ENCODE measurements around the gene AXIN2.

DNA sequence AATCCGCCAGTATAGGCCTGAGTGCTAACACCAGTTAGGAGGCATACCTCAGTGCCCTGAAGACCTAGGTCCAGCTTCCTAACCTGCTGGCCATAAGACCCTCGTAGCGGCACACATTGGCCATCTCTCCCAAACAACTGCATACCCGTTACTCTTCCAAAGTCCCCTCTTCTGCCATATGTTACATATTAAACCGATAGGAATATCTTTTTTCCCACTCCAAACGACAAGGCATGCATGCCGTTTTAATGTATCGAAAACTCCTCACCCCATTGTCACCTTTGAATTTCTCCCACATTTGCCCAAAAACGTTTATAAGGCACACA is 721 bp upstream of the AXIN2 start:
- TF ChIP-seq, protein P1, sequence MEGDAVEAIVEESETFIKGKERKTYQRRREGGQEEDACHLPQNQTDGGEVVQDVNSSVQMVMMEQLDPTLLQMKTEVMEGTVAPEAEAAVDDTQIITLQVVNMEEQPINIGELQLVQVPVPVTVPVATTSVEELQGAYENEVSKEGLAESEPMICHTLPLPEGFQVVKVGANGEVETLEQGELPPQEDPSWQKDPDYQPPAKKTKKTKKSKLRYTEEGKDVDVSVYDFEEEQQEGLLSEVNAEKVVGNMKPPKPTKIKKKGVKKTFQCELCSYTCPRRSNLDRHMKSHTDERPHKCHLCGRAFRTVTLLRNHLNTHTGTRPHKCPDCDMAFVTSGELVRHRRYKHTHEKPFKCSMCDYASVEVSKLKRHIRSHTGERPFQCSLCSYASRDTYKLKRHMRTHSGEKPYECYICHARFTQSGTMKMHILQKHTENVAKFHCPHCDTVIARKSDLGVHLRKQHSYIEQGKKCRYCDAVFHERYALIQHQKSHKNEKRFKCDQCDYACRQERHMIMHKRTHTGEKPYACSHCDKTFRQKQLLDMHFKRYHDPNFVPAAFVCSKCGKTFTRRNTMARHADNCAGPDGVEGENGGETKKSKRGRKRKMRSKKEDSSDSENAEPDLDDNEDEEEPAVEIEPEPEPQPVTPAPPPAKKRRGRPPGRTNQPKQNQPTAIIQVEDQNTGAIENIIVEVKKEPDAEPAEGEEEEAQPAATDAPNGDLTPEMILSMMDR (IDR thresholded peaks at IDR 0.05; ENCODE audit: poor library complexity, severe bottlenecking): no peak
- no peak for TF ChIP-seq EZH2 (IDR thresholded peaks at IDR 0.05; ENCODE audit: borderline replicate concordance, insufficient read depth, low read length, poor library complexity, severe bottlenecking)
- TF ChIP-seq RAD21 (conservative IDR thresholded peaks at IDR 0.05): no peak
- no peak for TF ChIP-seq MXI1 (conservative IDR thresholded peaks at IDR 0.05; ENCODE audit: poor library complexity, severe bottlenecking)
- no peak for TF ChIP-seq POLR2AphosphoS5 (IDR thresholded peaks at IDR 0.05)
- TF ChIP-seq, protein P2, sequence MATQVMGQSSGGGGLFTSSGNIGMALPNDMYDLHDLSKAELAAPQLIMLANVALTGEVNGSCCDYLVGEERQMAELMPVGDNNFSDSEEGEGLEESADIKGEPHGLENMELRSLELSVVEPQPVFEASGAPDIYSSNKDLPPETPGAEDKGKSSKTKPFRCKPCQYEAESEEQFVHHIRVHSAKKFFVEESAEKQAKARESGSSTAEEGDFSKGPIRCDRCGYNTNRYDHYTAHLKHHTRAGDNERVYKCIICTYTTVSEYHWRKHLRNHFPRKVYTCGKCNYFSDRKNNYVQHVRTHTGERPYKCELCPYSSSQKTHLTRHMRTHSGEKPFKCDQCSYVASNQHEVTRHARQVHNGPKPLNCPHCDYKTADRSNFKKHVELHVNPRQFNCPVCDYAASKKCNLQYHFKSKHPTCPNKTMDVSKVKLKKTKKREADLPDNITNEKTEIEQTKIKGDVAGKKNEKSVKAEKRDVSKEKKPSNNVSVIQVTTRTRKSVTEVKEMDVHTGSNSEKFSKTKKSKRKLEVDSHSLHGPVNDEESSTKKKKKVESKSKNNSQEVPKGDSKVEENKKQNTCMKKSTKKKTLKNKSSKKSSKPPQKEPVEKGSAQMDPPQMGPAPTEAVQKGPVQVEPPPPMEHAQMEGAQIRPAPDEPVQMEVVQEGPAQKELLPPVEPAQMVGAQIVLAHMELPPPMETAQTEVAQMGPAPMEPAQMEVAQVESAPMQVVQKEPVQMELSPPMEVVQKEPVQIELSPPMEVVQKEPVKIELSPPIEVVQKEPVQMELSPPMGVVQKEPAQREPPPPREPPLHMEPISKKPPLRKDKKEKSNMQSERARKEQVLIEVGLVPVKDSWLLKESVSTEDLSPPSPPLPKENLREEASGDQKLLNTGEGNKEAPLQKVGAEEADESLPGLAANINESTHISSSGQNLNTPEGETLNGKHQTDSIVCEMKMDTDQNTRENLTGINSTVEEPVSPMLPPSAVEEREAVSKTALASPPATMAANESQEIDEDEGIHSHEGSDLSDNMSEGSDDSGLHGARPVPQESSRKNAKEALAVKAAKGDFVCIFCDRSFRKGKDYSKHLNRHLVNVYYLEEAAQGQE (IDR thresholded peaks at IDR 0.05; ENCODE audit: borderline replicate concordance): no peak
- no peak for TF ChIP-seq EP300 (conservative IDR thresholded peaks at IDR 0.05; ENCODE audit: poor library complexity, severe bottlenecking)
